ENCODE data around the gene RMDN2.

GRCh38 chr2:37976411-37976810 lies 51.3 kb downstream of the RMDN2 start:
- no peak for TF ChIP-seq POLR2A (IDR thresholded peaks at IDR 0.05)
- TF ChIP-seq, protein P1, sequence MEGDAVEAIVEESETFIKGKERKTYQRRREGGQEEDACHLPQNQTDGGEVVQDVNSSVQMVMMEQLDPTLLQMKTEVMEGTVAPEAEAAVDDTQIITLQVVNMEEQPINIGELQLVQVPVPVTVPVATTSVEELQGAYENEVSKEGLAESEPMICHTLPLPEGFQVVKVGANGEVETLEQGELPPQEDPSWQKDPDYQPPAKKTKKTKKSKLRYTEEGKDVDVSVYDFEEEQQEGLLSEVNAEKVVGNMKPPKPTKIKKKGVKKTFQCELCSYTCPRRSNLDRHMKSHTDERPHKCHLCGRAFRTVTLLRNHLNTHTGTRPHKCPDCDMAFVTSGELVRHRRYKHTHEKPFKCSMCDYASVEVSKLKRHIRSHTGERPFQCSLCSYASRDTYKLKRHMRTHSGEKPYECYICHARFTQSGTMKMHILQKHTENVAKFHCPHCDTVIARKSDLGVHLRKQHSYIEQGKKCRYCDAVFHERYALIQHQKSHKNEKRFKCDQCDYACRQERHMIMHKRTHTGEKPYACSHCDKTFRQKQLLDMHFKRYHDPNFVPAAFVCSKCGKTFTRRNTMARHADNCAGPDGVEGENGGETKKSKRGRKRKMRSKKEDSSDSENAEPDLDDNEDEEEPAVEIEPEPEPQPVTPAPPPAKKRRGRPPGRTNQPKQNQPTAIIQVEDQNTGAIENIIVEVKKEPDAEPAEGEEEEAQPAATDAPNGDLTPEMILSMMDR (IDR thresholded peaks at IDR 0.05): no peak

Measured in tibial nerve (tissue), 3 donors.